ENCODE results near the gene ASIC2. TPM values are rescaled to one million over a fixed set of nuclear protein-coding genes. Genes with fewer than 3 reads are reported as not detected.

ASIC2 gene
- total and polyA plus RNA-seq, 2 donors (not counting 3 experiments of a cell fraction or from before 2014, with no cell fraction given): not detected

GRCh38 chr17:33183487-33184026 is 109.5 kb downstream of the ASIC2 start:
- no peak overlapping the region for H3K27ac ChIP-seq (ENCODE audit: insufficient read depth, low read depth, low read length)
- H3K27me3 ChIP-seq (ENCODE audit: control insufficient read depth in 2 of 2, insufficient read depth in 2 of 2, low read length in 2 of 2): peaks cover 0 to 2% of the 10 kb centered on the region in 2 experiments
- no peak for FAIRE-seq
- dilution Hi-C loops (cut with MboI; ENCODE audit: extremely low pct_ligation_motif_present, low sequenced_read_pairs): no loop called here
- H2AFZ ChIP-seq (ENCODE audit: low read depth, low read length): no peak overlapping the region
- BruUV-seq (replicated peaks): no TSS peak
- intact Hi-C loops (cut with micrococcal nuclease): no loop called here
- no peaks in the 10 kb centered on the region for H4K20me1 ChIP-seq (replicated peaks; ENCODE audit: control insufficient read depth, extremely low read depth, insufficient read depth, low read length)
- no peak overlapping the region for H3K9ac ChIP-seq (replicated peaks; ENCODE audit: extremely low read depth, insufficient read depth, low read length)
- no peak for TF ChIP-seq POLR2AphosphoS5 (IDR thresholded peaks at IDR 0.05; ENCODE audit: insufficient read depth, low read depth, low read length)
- no peak for TF ChIP-seq EZH2 (IDR thresholded peaks at IDR 0.05; ENCODE audit: borderline replicate concordance, low read depth, low read length, severe bottlenecking)
- no peaks in the 10 kb centered on the region for H3K79me2 ChIP-seq (ENCODE audit: control insufficient read depth, insufficient read depth, low read length)
- no peaks in the 10 kb centered on the region for H3K9me1 ChIP-seq (replicated peaks; ENCODE audit: control insufficient read depth, extremely low read depth, insufficient read depth, low read length)
- ChIA-PET CTCF (no interaction called here), POLR2A (no interaction called here)
- no peak overlapping the region for H3K4me3 ChIP-seq (replicated peaks in 1 of 3; ENCODE audit: insufficient read depth in 1 of 3, low read depth in 1 of 3, low read length in 3 of 3)
- DNase-seq (ENCODE audit: low read depth, low spot score): no peak
- H3K4me2 ChIP-seq (ENCODE audit: insufficient read depth, low read length): no peak overlapping the region
- no peaks in the 10 kb centered on the region for H3K36me3 ChIP-seq (ENCODE audit: control insufficient read depth in 2 of 2, extremely low read depth in 1 of 2, insufficient read depth in 2 of 2, low read length in 2 of 2)
- H3K4me1 ChIP-seq (ENCODE audit: control insufficient read depth, extremely low read depth, insufficient read depth, low read length): no peaks in the 10 kb centered on the region
- H3K9me3 ChIP-seq (replicated peaks; ENCODE audit: control insufficient read depth, insufficient read depth, low read length): no peaks in the 10 kb centered on the region

GRCh38 chr17:33179151-33179550 is 113.9 kb downstream of the ASIC2 start:
- no peak overlapping the region for H2AFZ ChIP-seq (ENCODE audit: low read depth, low read length)
- no peak overlapping the region for H3K4me3 ChIP-seq (replicated peaks in 1 of 3; ENCODE audit: insufficient read depth in 1 of 3, low read depth in 1 of 3, low read length in 3 of 3)
- H3K9me1 ChIP-seq (replicated peaks; ENCODE audit: control insufficient read depth, extremely low read depth, insufficient read depth, low read length): no peaks in the 10 kb centered on the region
- FAIRE-seq (no peak), DNase-seq (ENCODE audit: low read depth, low spot score) (no peak)
- no peaks in the 10 kb centered on the region for H3K79me2 ChIP-seq (ENCODE audit: control insufficient read depth, insufficient read depth, low read length)
- dilution Hi-C loops (cut with MboI; ENCODE audit: extremely low pct_ligation_motif_present, low sequenced_read_pairs): no loop called here
- intact Hi-C loops (cut with micrococcal nuclease): no loop called here
- H3K9me3 ChIP-seq (replicated peaks; ENCODE audit: control insufficient read depth, insufficient read depth, low read length): no peaks in the 10 kb centered on the region
- no peaks in the 10 kb centered on the region for H3K36me3 ChIP-seq (ENCODE audit: control insufficient read depth in 2 of 2, extremely low read depth in 1 of 2, insufficient read depth in 2 of 2, low read length in 2 of 2)
- no peaks in the 10 kb centered on the region for H3K4me1 ChIP-seq (ENCODE audit: control insufficient read depth, extremely low read depth, insufficient read depth, low read length)
- no TSS peak for BruUV-seq (replicated peaks)
- TF ChIP-seq JUN (IDR thresholded peaks at IDR 0.05; ENCODE audit: borderline replicate concordance, insufficient read depth, insufficient read length, low read depth) (no peak), EZH2 (IDR thresholded peaks at IDR 0.05; ENCODE audit: borderline replicate concordance, low read depth, low read length, severe bottlenecking) (no peak), CTCF (IDR thresholded peaks at IDR 0.05; ENCODE audit: extremely low read depth in 1 of 2, insufficient read depth in 1 of 2, low read depth in 1 of 2, low read length in 2 of 2) (no peak), FOS (IDR thresholded peaks at IDR 0.05; ENCODE audit: borderline replicate concordance, insufficient read depth, low read length) (no peak), GATA2 (IDR thresholded peaks at IDR 0.05; ENCODE audit: insufficient read depth, insufficient read length, low read depth, low read length) (no peak), POLR2A (IDR thresholded peaks at IDR 0.05; ENCODE audit: low read depth, low read length) (no peak), POLR2AphosphoS5 (IDR thresholded peaks at IDR 0.05; ENCODE audit: insufficient read depth, low read depth, low read length) (no peak), MYC (IDR thresholded peaks at IDR 0.05; ENCODE audit: low read depth, low read length) (no peak), MAX (IDR thresholded peaks at IDR 0.05; ENCODE audit: insufficient read depth, insufficient read length) (no peak)
- CTCF ChIA-PET: interaction anchor here (1.0 to 1.2 kb wide), 2 partner anchors 14 to 21 kb away, joined by 3 read pairs; no protein-coding TSS in a partner anchor
- H3K27ac ChIP-seq (ENCODE audit: insufficient read depth, low read depth, low read length): no peak overlapping the region
- peaks cover 0 to 2% of the 10 kb centered on the region in 2 experiments for H3K27me3 ChIP-seq (ENCODE audit: control insufficient read depth in 2 of 2, insufficient read depth in 2 of 2, low read length in 2 of 2)
- no peaks in the 10 kb centered on the region for H4K20me1 ChIP-seq (replicated peaks; ENCODE audit: control insufficient read depth, extremely low read depth, insufficient read depth, low read length)
- no peak overlapping the region for H3K4me2 ChIP-seq (ENCODE audit: insufficient read depth, low read length)
- POLR2A ChIA-PET: no interaction called here
- no peak overlapping the region for H3K9ac ChIP-seq (replicated peaks; ENCODE audit: extremely low read depth, insufficient read depth, low read length)

All from endothelial cell of umbilical vein (primary cell).